HuH-7.5 (cell line): Measurements from ENCODE around the gene PPP1R11.
"Not testable (repeated sequence)": the region's sequence is repeated elsewhere in the genome, so short reads cannot be mapped to it uniquely, and the experiment has no call there.

ENCODE experiments used
- DNase-seq: peaks from one replicate; pipeline ENCODE4 v3.0.0; 2011; ENCODE audit warnings: low spot score

Gene PPP1R11

GRCh38 chr6:30097902-30098768 lies 31.1 kb downstream of the PPP1R11 start:
- DNase-seq = no peak

GRCh38 chr6:30100154-30100553 lies 33.2 kb downstream of the PPP1R11 start:
- no peak for DNase-seq

- peak; percentile 22 for DNase-seq
Measured at GRCh38 chr6:30100585-30101443, 33.8 kb downstream of the PPP1R11 start.

GRCh38 chr6:30101444-30102413 lies 34.7 kb downstream of the PPP1R11 start:
- DNase-seq = peak; percentile 75

- no peak for DNase-seq
Measured at GRCh38 chr6:30102414-30102969, 35.5 kb downstream of the PPP1R11 start.

GRCh38 chr6:30102970-30103871 lies 36.2 kb downstream of the PPP1R11 start:
- DNase-seq = peak; percentile 70

GRCh38 chr6:30103872-30104179 lies 36.8 kb downstream of the PPP1R11 start:
- no peak for DNase-seq

GRCh38 chr6:30104661-30105060 lies 37.7 kb downstream of the PPP1R11 start:
- no peak for DNase-seq

GRCh38 chr6:30111266-30111856 lies 44.4 kb downstream of the PPP1R11 start:
- no peak for DNase-seq

- no peak for DNase-seq
Measured at GRCh38 chr6:30112402-30112994, 45.5 kb downstream of the PPP1R11 start.

GRCh38 chr6:30113003-30113759 lies 46.2 kb downstream of the PPP1R11 start, which contains the start of gene TRIM31:
Gene TRIM31, minus strand, starts transcription at chr6:30113090. Its CDS starts 285 bp downstream, at chr6:30112805.
- no peak for DNase-seq

- no peak for DNase-seq
Measured at GRCh38 chr6:30113841-30114240, 46.8 kb downstream of the PPP1R11 start.

- DNase-seq = no peak
Measured at GRCh38 chr6:30116724-30117123, 49.7 kb downstream of the PPP1R11 start.

GRCh38 chr6:30118691-30119090 lies 51.7 kb downstream of the PPP1R11 start:
- not testable (repeated sequence) for DNase-seq
